Left lung (tissue), 10 donors: ENCODE results near the gene TACR2. TPM values are rescaled to one million over a fixed set of nuclear protein-coding genes. Genes with fewer than 3 reads are reported as not detected.
A peak's percentile ranks its signal among the peaks of the same experiment; 100 is the strongest.

Experiments used
- ATAC-seq: fragments of 200-7000 bp; cut with Tn5 transposase; one replicate; pipeline ENCODE4 v1.9.1; 2020; ENCODE audit warnings: moderate library complexity
- DNase-seq, 4 donors: peaks; one replicate each; pipeline ENCODE4 v3.0.0-alpha.2; 2013 to 2020
- H3K27ac ChIP-seq, 2 donors: fragments of 200-600 bp; sonication (generic) in 1 of 2; one replicate each; pipeline versions ENCODE4 v1.5.0 to v1.8.0; 2020 to 2021
- H3K27me3 ChIP-seq, 2 donors: fragments of 200-600 bp; sonication (generic) in 1 of 2; one replicate each; pipeline versions ENCODE4 v1.5.0 to v1.8.0; 2020 to 2021
- H3K36me3 ChIP-seq, 2 donors: fragments of 200-600 bp; sonication (generic) in 1 of 2; one replicate each; pipeline versions ENCODE4 v1.5.0 to v1.8.0; 2020 to 2021
- H3K4me1 ChIP-seq, 2 donors: fragments of 200-600 bp; one replicate each; pipeline ENCODE4 v1.8.0; 2021
- H3K4me3 ChIP-seq, 2 donors: fragments of 200-600 bp; sonication (generic) in 1 of 2; one replicate each; pipeline versions ENCODE4 v1.5.0 to v1.8.0; 2020 to 2021; ENCODE audit warnings: mild to moderate bottlenecking in 1 of 2
- H3K9me3 ChIP-seq, 2 donors: fragments of 200-600 bp; sonication (generic) in 1 of 2; one replicate each; pipeline versions ENCODE4 v1.5.0 to v1.8.0; 2020 to 2021
- CTCF ChIP-seq, 2 donors: fragments of 200-600 bp; sonication (generic) in 1 of 2; IDR thresholded peaks; one replicate each; pipeline versions ENCODE4 v1.5.0 to v1.8.0; 2021; ENCODE audit warnings: antibody characterized with exemption in 2 of 2
- intact Hi-C, 2 donors: fragments of 100-400 bp; cut with DNase I; formaldehyde crosslinking; loops; one replicate each; pipeline versions ENCODE4 v1.11.2 to v1.14.2; 2022
- polyA plus RNA-seq, 6 donors: library from polyadenylated mRNA; unstranded; fragments of 120-200 nt; gene quantifications; one replicate each; pipeline ENCODE4 v1.2.1, GENCODE V29; 2013; ENCODE audit not compliant: insufficient read length in 6 of 6
- total RNA-seq, 2 donors: library from RNA; stranded (reverse); fragmentation: NEBNext Ultra II Directional; extraction: Animal tissue kit (Norgen Biotek cat#: 25700); gene quantifications; one replicate each; pipeline ENCODE4 v1.2.1, GENCODE V29; 2021
- donor health status: DM: no; HTN: yes; CAD: no.
- donor health status: DM: no; HTN: no; CAD: no.

TACR2 gene
- total and polyA plus RNA-seq, 8 donors = 0.31 to 0.70 (median 0.45) TPM

DNA sequence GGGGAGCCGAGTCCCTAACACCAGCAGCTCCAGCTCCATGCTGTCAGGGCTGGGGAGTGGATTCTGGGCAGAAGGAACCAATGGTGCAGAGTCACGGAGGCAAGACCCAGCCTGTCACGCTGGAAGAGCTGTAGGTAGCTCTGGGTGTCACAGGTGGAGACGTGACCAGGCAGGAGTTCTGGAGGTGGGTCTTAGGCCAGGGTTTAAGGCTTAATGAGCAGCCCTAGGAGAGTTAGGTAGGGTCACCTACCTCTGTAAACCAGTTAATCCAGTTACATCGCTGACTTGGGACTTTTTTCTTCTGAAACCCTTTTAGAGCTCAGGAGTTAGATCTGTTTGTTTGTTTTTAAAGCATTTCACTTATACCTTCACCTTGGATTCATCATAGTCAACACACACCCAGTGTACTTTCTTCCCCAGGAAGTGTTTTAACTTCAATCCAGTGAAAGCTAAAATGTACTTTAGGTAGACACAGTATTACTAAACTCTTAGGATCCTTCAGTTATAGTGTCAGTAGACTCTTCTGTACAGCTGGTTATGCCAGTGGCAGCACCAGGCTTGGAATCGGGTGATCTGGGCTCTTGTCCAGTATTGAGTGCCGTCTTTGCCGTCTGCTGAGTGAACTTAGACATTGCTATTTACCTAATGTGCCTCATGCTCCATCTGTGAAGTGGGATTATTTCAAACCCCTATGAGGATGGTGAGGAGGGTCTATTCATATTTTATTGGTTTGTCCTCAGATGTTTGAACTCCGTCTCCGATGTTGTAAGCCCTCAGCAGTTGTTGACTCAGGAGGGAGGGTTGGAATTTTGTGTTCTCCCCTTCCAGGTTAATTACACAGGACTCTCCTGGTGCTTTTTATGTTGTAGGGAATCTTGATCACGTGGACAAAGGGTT is 31.0 kb downstream of the TACR2 start:
- H3K27me3 ChIP-seq = no peaks in the 10 kb centered on the region
- peak; percentile 57 for ATAC-seq
- peaks cover 0 to 4% of the 10 kb centered on the region in 2 donors for H3K4me1 ChIP-seq
- no peaks in the 10 kb centered on the region for H3K9me3 ChIP-seq
- intact Hi-C loops = no loop called here
- H3K27ac ChIP-seq = peak overlapping the region in 1 of 2 donors; percentile 8
- no peak overlapping the region for H3K4me3 ChIP-seq
- no peak for TF ChIP-seq CTCF (IDR thresholded peaks at IDR 0.05)
- DNase-seq = no peak
- H3K36me3 ChIP-seq = peaks cover 0 to 100% of the 10 kb centered on the region in 2 donors

- DNase-seq (no peak), ATAC-seq (no peak)
- TF ChIP-seq CTCF (IDR thresholded peaks at IDR 0.05) = no peak
- intact Hi-C loops = no loop called here
- no peaks in the 10 kb centered on the region for H3K4me1 ChIP-seq
- no peaks in the 10 kb centered on the region for H3K27me3 ChIP-seq
- H3K4me3 ChIP-seq = no peak overlapping the region
- no peak overlapping the region for H3K27ac ChIP-seq
- peaks cover 0 to 100% of the 10 kb centered on the region in 2 donors for H3K36me3 ChIP-seq
- H3K9me3 ChIP-seq = no peaks in the 10 kb centered on the region
Observed at GRCh38 chr10:69384320-69384719, 32.4 kb downstream of the TACR2 start.

GRCh38 chr10:69383558-69383957 is 33.2 kb downstream of the TACR2 start:
- ATAC-seq (peak; percentile 43), DNase-seq (no peak)
- Histone ChIP-seq H3K36me3 (peaks cover 0 to 99% of the 10 kb centered on the region in 2 donors), H3K9me3 (no peaks in the 10 kb centered on the region), H3K4me3 (no peak overlapping the region), H3K4me1 (no peaks in the 10 kb centered on the region), H3K27me3 (no peaks in the 10 kb centered on the region), H3K27ac (no peak overlapping the region)
- intact Hi-C loops = no loop called here
- TF ChIP-seq CTCF (IDR thresholded peaks at IDR 0.05) = no peak

DNA sequence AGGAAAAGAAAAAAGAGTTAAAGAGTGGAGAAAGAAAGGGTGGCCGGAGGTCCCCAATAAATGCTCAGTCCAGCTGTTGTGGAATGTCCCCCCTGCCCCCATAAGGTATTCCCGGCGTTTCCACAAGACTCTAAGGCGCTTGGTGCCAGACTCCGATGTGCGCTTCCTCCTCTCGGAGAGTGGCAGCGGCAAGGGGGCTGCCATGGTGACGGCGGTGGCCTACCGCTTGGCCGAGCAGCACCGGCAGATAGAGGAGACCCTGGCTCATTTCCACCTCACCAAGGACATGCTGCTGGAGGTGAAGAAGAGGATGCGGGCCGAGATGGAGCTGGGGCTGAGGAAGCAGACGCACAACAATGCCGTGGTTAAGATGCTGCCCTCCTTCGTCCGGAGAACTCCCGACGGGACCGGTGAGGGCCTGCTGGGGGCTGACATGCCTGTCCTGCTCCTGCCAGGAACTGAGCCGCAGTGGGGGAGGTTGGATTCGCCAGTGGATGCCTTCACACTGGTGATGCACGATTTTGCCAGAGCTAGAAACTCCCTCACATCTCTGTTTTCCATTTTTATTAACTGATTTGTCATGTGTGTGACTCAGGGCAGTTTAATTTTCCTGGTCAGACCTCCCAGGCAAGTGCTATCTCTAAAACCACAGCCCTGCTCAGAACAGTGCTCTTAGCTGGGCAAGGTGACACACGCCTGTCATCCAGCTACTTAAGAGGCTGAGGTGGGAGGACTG is 34.2 kb downstream of the TACR2 start:
- H3K27me3 ChIP-seq = no peaks in the 10 kb centered on the region
- H3K4me1 ChIP-seq = peaks cover under 1 to 1% of the 10 kb centered on the region in 2 donors
- no peak overlapping the region for H3K27ac ChIP-seq
- intact Hi-C loops = no loop called here
- H3K9me3 ChIP-seq = no peaks in the 10 kb centered on the region
- TF ChIP-seq CTCF (IDR thresholded peaks at IDR 0.05) = no peak
- H3K4me3 ChIP-seq = no peak overlapping the region
- peak; percentile 42 for ATAC-seq
- H3K36me3 ChIP-seq = peaks cover 0 to 99% of the 10 kb centered on the region in 2 donors
- no peak for DNase-seq

GRCh38 chr10:69379800-69380199 is 36.9 kb downstream of the TACR2 start:
- ATAC-seq (no peak), DNase-seq (no peak)
- Histone ChIP-seq H3K27me3 (no peaks in the 10 kb centered on the region), H3K27ac (no peak overlapping the region), H3K9me3 (no peaks in the 10 kb centered on the region), H3K36me3 (peaks cover 0 to 98% of the 10 kb centered on the region in 2 donors), H3K4me1 (peaks cover 19 to 24% of the 10 kb centered on the region in 2 donors), H3K4me3 (no peak overlapping the region)
- intact Hi-C loops = no loop called here
- TF ChIP-seq CTCF (IDR thresholded peaks at IDR 0.05) = no peak
